OCI-M2 (cell line): ENCODE measurements around the gene CARS2.
"Not testable (repeated sequence)": the region's sequence is repeated elsewhere in the genome, so short reads cannot be mapped to it uniquely, and the experiment has no call there.

Experiments
- DNase-seq: peaks from one replicate; lab custom pipeline; 2025; ENCODE audit not compliant: unreplicated experiment; lab: John Stamatoyannopoulos, UW

The CARS2 gene

GRCh38 chr13:110683203-110683883, 22.6 kb downstream of the CARS2 start:
- no peak for DNase-seq

- no peak for DNase-seq
Measured at GRCh38 chr13:110682746-110683145, 23.2 kb downstream of the CARS2 start.

GRCh38 chr13:110681868-110682550, 23.9 kb downstream of the CARS2 start:
- DNase-seq = no peak

- no peak for DNase-seq
Measured at GRCh38 chr13:110680852-110681251, 25.1 kb downstream of the CARS2 start.

- DNase-seq = no peak
Measured at GRCh38 chr13:110677731-110678545, 28.0 kb downstream of the CARS2 start.

GRCh38 chr13:110676595-110677587, 29.0 kb downstream of the CARS2 start:
- no peak for DNase-seq

GRCh38 chr13:110669814-110670213, 36.1 kb downstream of the CARS2 start:
- DNase-seq = not testable (repeated sequence)

GRCh38 chr13:110669036-110669435, 36.9 kb downstream of the CARS2 start:
- DNase-seq = no peak

- DNase-seq = no peak
Measured at GRCh38 chr13:110666255-110666533, 39.7 kb downstream of the CARS2 start.

- DNase-seq = no peak
Measured at GRCh38 chr13:110665491-110666254, 40.2 kb downstream of the CARS2 start.

GRCh38 chr13:110664673-110665072, 41.2 kb downstream of the CARS2 start:
- no peak for DNase-seq

- DNase-seq = no peak
Measured at GRCh38 chr13:110664041-110664440, 41.9 kb downstream of the CARS2 start.

GRCh38 chr13:110663491-110663890, 42.4 kb downstream of the CARS2 start:
- DNase-seq = no peak

- DNase-seq = no peak
Measured at GRCh38 chr13:110662777-110663443, 43.0 kb downstream of the CARS2 start.

- no peak for DNase-seq
Measured at GRCh38 chr13:110662091-110662490, 43.8 kb downstream of the CARS2 start.

GRCh38 chr13:110661256-110661655, 44.7 kb downstream of the CARS2 start:
- no peak for DNase-seq

GRCh38 chr13:110658218-110658911, 47.6 kb downstream of the CARS2 start:
- not testable (repeated sequence) for DNase-seq

GRCh38 chr13:110657196-110657595, 48.7 kb downstream of the CARS2 start:
- DNase-seq = no peak

GRCh38 chr13:110653851-110654250, 52.1 kb downstream of the CARS2 start:
- DNase-seq = no peak
